KMS-11 (cell line): ENCODE results near the gene ZIC1.

Experiments
- H2AFZ ChIP-seq: fragments of 200-600 bp; sonication (generic); 2 replicates; pipeline ENCODE4 v1.6.1; 2016; ENCODE audit warnings: antibody characterized with exemption, mixed run types, low read depth
- H3K27ac ChIP-seq: fragments of 200-600 bp; sonication (generic); 2 replicates; pipeline ENCODE4 v1.6.1; 2016; ENCODE audit warnings: mild to moderate bottlenecking, mixed run types
- H3K27me3 ChIP-seq: fragments of 200-600 bp; sonication (generic); 2 replicates; pipeline ENCODE4 v1.6.1; 2017; ENCODE audit warnings: mild to moderate bottlenecking, low read depth, mixed run types, moderate library complexity; ENCODE audit not compliant: insufficient read depth
- H3K36me3 ChIP-seq: fragments of 200-600 bp; sonication (generic); 2 replicates; pipeline ENCODE4 v1.6.1; 2017; ENCODE audit warnings: mild to moderate bottlenecking, mixed run types; ENCODE audit not compliant: insufficient read depth
- H3K4me1 ChIP-seq: fragments of 200-600 bp; sonication (generic); 2 replicates; pipeline ENCODE4 v1.6.1; 2016; ENCODE audit warnings: mild to moderate bottlenecking, low read depth, mixed run types; ENCODE audit not compliant: poor library complexity, severe bottlenecking
- H3K4me2 ChIP-seq: fragments of 200-600 bp; sonication (generic); 2 replicates; pipeline ENCODE4 v1.7.0; 2016; ENCODE audit warnings: mild to moderate bottlenecking, mixed run types
- H3K4me3 ChIP-seq: fragments of 200-600 bp; sonication (generic); IDR thresholded peaks from 2 replicates; pipeline ENCODE4 v1.6.1; 2017; ENCODE audit warnings: low read depth, low read length, mixed read lengths; ENCODE audit not compliant: insufficient read depth
- H3K79me2 ChIP-seq: fragments of 200-600 bp; sonication (generic); 2 replicates; pipeline ENCODE4 v1.6.1; 2016; ENCODE audit warnings: low read depth, mixed run types; ENCODE audit not compliant: insufficient read depth
- H3K9ac ChIP-seq: fragments of 200-600 bp; sonication (generic); 2 replicates; pipeline ENCODE4 v1.6.1; 2016; ENCODE audit warnings: mild to moderate bottlenecking, mixed run types
- H4K20me1 ChIP-seq: fragments of 200-600 bp; sonication (generic); 2 replicates; pipeline ENCODE4 v1.6.1; 2016; ENCODE audit warnings: mild to moderate bottlenecking, mixed run types; ENCODE audit not compliant: insufficient read depth
- TF ChIP-seq, protein P1 (sequence below): fragments of 200-600 bp; sonication (generic); conservative IDR thresholded peaks from 2 replicates; pipeline ENCODE4 v1.6.1; 2017; ENCODE audit warnings: low read depth, mild to moderate bottlenecking, antibody characterized with exemption, low read length, moderate library complexity, mixed read lengths

ZIC1 gene

DNA sequence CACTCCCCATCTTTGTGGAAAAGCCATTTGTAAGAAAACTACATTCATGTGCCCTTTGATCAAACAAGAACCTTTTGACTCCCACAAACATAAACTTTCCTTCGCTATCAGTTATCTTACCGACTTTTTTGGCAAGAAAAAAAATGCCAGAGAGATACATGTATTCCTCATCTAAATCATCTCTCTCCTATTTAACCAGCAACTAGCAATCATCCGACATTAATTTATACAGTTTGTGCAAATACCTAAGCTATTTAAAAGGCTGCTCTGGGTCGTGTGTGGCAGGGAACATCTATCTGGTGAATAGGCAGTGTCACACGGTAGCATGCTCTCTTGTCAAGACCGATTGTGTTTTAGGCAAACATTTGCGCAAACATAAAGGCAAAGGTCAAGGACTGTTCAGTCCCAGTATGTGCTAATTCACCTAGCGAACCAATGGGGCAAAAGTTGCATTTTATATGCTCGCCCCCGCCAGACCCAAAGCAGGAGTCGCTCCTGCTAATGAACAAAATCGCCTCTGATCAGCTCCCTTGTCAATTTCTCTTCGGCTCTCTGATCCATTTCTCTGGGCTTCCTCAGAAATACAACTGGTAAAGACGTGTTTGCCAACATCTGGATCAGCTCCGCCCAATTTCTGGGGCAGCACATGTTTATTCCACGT lies 40.5 kb upstream of the ZIC1 start:
- Histone ChIP-seq H3K4me3 (no peak overlapping the region), H3K4me2 (no peak overlapping the region), H2AFZ (no peak overlapping the region), H3K36me3 (no peaks in the 10 kb centered on the region), H3K4me1 (no peaks in the 10 kb centered on the region), H3K79me2 (no peaks in the 10 kb centered on the region), H4K20me1 (no peaks in the 10 kb centered on the region), H3K27me3 (no peaks in the 10 kb centered on the region), H3K27ac (no peak overlapping the region), H3K9ac (no peak overlapping the region)
- TF ChIP-seq, protein P1, sequence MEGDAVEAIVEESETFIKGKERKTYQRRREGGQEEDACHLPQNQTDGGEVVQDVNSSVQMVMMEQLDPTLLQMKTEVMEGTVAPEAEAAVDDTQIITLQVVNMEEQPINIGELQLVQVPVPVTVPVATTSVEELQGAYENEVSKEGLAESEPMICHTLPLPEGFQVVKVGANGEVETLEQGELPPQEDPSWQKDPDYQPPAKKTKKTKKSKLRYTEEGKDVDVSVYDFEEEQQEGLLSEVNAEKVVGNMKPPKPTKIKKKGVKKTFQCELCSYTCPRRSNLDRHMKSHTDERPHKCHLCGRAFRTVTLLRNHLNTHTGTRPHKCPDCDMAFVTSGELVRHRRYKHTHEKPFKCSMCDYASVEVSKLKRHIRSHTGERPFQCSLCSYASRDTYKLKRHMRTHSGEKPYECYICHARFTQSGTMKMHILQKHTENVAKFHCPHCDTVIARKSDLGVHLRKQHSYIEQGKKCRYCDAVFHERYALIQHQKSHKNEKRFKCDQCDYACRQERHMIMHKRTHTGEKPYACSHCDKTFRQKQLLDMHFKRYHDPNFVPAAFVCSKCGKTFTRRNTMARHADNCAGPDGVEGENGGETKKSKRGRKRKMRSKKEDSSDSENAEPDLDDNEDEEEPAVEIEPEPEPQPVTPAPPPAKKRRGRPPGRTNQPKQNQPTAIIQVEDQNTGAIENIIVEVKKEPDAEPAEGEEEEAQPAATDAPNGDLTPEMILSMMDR = no peak

DNA sequence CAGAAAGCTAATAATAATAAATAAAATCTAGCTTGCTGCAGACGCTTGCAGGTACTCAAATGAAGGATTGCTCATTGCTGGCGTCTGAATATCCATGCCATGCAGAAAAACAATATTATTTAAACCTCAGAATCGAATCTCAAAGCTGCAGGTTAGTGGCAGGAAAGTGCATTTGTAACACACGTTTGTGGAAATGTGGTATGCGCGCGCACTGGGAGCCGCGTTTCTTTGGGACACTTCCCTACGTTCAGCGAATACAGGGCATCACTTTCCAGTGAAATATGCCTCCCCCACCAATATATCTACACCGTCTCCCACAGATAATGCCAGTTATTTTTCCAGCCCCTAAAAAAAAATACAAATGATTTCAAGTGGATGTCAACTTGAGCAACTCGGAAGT lies 39.9 kb upstream of the ZIC1 start:
- H3K27me3 ChIP-seq = no peaks in the 10 kb centered on the region
- H3K79me2 ChIP-seq = no peaks in the 10 kb centered on the region
- no peak overlapping the region for H3K4me2 ChIP-seq
- no peak overlapping the region for H3K4me3 ChIP-seq
- no peaks in the 10 kb centered on the region for H3K36me3 ChIP-seq
- TF ChIP-seq, protein P1 = no peak
- no peaks in the 10 kb centered on the region for H3K4me1 ChIP-seq
- H3K27ac ChIP-seq = no peak overlapping the region
- no peak overlapping the region for H2AFZ ChIP-seq
- H3K9ac ChIP-seq = no peak overlapping the region
- no peaks in the 10 kb centered on the region for H4K20me1 ChIP-seq

GRCh38 chr3:147369661-147370123 lies 39.5 kb upstream of the ZIC1 start:
- H3K27me3 ChIP-seq = no peaks in the 10 kb centered on the region
- H3K27ac ChIP-seq = no peak overlapping the region
- no peaks in the 10 kb centered on the region for H3K36me3 ChIP-seq
- H3K79me2 ChIP-seq = no peaks in the 10 kb centered on the region
- no peaks in the 10 kb centered on the region for H3K4me1 ChIP-seq
- no peaks in the 10 kb centered on the region for H4K20me1 ChIP-seq
- TF ChIP-seq, protein P1 = no peak
- H3K4me2 ChIP-seq = no peak overlapping the region
- no peak overlapping the region for H3K4me3 ChIP-seq
- no peak overlapping the region for H2AFZ ChIP-seq
- no peak overlapping the region for H3K9ac ChIP-seq

DNA sequence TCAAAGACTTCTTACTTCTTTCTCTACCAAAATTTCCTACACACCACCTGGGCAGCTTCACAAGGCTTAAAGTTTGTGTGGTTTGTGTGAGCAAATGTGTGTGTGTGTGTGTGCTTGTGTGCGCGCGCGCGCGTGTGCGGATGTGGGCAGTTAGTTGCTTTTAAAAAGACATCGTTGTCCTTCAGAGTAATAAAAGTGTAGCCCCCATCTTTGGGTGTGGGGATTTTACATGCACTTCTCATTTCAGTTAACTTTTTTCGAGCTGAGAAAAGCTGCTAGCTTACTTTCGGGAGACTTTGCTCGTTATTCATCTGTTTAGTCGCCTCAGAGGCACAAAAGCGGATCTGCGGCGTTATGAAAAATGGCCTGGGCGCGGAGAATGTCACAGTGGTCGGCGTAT lies 38.8 kb upstream of the ZIC1 start:
- Histone ChIP-seq H3K9ac (no peak overlapping the region), H3K36me3 (no peaks in the 10 kb centered on the region), H2AFZ (no peak overlapping the region), H3K4me1 (no peaks in the 10 kb centered on the region), H3K79me2 (no peaks in the 10 kb centered on the region), H3K4me3 (no peak overlapping the region), H3K27me3 (no peaks in the 10 kb centered on the region), H4K20me1 (no peaks in the 10 kb centered on the region), H3K27ac (no peak overlapping the region), H3K4me2 (no peak overlapping the region)
- TF ChIP-seq, protein P1 = no peak
